HG03558 (cell line): ENCODE data around the gene CCBE1.
"Not testable (repeated sequence)": the region's sequence is repeated elsewhere in the genome, so short reads cannot be mapped to it uniquely, and the experiment has no call there.

Source experiments
- ATAC-seq: cut with Tn5 transposase; IDR thresholded peaks from one replicate; pipeline ENCODE4 v1.9.1; 2021; ENCODE audit warnings: moderate number of reproducible peaks; ENCODE audit not compliant: unreplicated experiment; ENCODE audit errors: extremely low read depth

Gene CCBE1

GRCh38 chr18:59717291-59717690 is 20.1 kb upstream of the CCBE1 start:
- no peak for ATAC-seq

GRCh38 chr18:59715966-59716369 is 18.7 kb upstream of the CCBE1 start:
- ATAC-seq, result no peak

GRCh38 chr18:59715445-59715844 is 18.2 kb upstream of the CCBE1 start:
- ATAC-seq, result no peak

DNA sequence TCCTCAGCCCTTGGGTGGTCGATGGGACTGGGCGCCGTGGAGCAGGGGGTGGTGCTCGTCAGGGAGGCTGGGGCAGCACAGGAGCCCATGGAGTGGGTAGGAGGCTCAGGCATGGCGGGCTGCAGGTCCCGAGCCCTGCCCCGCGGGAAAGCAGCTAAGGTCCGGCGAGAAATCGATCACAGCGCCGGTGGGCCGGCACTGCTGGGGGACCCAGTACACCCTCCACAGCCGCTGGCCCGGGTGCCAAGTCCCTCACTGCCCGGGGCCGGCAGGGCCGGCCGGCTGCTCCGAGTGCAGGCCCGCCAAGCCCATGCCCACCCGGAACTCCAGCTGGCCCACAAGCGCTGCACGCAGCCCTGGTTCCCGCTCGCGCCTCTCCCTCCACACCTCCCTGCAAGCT is 16.9 kb upstream of the CCBE1 start:
- not testable (repeated sequence) for ATAC-seq

GRCh38 chr18:59712311-59712710 is 15.1 kb upstream of the CCBE1 start:
- ATAC-seq, result no peak

DNA sequence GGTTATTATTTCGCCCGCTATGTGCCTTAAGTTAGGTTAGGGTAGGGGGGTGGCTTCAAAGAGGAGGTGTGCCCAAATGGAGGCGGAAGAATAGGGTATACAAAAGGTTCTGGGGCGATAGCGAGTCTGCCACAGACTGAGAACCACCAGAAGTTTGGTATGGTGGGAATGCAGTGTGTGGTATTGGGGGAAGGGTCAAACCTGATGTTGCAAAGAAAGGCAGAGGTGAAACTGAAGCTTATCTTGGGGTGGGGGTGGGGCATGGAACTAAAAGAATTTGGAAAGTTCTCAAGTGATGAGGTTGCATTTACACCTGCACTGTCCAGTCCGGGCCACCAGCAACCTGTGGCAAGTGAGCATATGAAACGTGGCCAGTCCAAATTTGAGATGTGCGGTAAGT is 11.8 kb upstream of the CCBE1 start:
- ATAC-seq, result no peak

DNA sequence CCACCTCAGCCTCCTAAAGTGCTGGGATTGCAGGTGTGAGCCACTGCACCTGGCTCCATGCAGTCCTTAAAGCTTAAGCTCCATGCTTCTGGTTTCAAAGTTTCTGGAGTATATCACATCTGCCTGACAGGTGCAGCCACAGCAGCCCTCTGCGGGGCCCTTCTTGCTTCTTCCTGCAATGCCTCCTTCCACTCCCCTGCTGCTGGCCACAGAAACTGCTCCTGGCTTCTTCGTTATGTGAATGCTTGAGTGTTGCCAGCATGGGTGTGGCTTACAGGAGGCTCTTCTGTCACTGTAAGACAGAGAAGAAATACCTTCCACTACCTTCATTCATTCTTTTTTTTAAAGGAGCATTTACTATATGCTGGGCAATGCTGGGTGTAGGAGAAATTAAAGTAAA is 10.1 kb upstream of the CCBE1 start:
- ATAC-seq, result no peak

- ATAC-seq, result no peak
Observed at GRCh38 chr18:59706499-59706898, 9.3 kb upstream of the CCBE1 start.

DNA sequence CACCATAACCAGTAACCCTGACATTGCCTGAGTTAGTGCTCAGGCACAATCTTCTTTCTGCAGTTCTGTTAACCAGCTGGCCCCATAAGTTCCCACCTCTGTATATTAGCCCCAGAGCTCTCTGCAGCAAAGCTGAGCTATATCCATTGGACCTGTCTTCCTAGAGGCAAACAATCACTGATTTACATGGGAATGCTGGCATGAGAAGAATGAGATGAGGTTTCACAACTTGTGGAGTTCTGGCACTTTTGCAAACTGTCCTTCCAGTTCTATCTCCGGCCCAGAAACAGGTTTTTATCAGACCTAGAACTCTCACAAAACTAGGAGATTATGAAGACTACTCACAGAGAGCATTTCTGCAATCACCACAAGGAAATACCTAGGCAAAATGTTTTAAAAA is 7.9 kb upstream of the CCBE1 start:
- no peak for ATAC-seq

GRCh38 chr18:59704146-59704545 is 6.9 kb upstream of the CCBE1 start:
- ATAC-seq, result no peak

DNA sequence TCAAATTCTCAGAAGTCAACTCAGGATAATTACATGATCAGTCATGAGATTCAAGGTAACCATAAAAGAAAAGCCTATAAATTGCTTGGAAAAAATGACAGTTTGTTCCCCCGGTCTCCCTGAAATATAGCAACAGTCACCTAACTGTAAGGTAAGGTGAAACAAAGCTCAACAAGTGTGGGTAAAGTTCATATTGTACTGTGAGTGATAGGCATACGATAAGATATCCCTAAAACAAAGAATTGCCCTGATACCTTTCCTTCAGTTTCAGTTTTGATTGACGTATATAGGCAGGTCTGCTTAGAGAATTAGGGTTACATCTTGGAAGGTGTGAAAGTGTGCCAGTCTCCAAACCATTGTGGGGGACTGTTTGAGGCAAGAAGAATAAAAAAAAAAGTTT is 4.0 kb upstream of the CCBE1 start:
- ATAC-seq, result no peak

DNA sequence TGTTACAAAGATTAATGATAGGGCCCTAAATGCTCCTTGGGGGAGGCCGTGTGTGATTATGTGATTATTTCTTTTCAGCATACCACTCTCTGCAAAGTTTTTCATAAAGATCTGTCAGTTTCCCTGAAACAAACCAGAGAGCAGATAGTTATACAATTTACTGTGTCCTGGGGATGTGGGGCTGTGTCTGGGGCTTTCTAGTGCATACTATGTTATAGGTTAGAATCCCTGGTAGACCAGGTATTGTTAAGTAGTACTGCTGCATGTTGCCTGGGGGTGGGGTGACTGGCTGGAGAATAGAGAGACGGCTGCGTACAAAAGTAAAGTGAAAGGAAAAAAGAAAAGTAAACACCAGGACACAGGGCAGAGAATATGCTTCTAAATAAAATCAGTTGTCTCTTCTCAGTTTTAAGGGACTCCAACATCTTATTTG is 3.3 kb upstream of the CCBE1 start:
- ATAC-seq, result no peak

GRCh38 chr18:59699750-59700534 is 2.7 kb upstream of the CCBE1 start:
- no peak for ATAC-seq

- no peak for ATAC-seq
Observed at GRCh38 chr18:59699061-59699460, 1.8 kb upstream of the CCBE1 start.

- ATAC-seq, result no peak
Observed at GRCh38 chr18:59696311-59697235, 650 bp downstream of the CCBE1 start.

GRCh38 chr18:59695551-59695950 is 1.7 kb downstream of the CCBE1 start:
- no peak for ATAC-seq

DNA sequence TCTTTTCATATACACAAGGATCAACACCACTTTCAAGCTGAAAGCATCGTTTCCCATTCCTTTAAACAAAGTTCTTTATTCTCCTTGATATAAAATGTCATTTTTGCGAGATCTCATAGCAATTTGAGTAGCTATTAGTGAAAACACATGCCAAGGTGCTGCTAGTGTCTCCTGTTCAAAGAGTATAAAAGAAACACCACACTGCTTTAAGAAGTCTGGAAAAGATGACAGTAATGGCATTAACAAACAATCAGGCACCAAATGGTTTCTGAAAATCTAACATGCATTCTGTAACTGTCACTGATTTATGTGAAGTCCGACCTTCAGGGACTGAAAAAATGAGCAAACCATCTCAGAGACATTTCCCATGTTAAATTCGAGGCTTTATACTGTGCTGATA is 2.4 kb downstream of the CCBE1 start:
- no peak for ATAC-seq

DNA sequence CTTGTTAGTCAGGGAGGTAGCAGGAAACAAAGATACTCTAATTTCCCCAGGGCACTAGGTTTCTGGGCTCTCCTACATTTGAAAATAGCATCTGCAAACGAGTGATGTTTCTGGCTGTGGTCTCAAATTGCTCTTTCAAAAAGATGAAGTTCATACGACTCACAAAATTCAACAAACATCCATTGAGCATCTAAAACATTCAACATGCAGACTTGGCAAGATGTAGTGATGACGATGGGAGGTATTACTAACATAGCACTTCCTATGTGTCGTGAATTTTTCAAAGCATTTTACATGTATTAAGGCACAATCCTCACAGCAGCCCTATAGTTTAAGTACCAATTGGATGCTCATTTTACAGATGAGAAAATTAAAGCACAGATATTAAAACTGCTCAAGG is 5.2 kb downstream of the CCBE1 start:
- no peak for ATAC-seq

GRCh38 chr18:59690996-59691395 is 6.2 kb downstream of the CCBE1 start:
- ATAC-seq, result no peak

- ATAC-seq, result no peak
Observed at GRCh38 chr18:59690186-59690982, 6.8 kb downstream of the CCBE1 start.

DNA sequence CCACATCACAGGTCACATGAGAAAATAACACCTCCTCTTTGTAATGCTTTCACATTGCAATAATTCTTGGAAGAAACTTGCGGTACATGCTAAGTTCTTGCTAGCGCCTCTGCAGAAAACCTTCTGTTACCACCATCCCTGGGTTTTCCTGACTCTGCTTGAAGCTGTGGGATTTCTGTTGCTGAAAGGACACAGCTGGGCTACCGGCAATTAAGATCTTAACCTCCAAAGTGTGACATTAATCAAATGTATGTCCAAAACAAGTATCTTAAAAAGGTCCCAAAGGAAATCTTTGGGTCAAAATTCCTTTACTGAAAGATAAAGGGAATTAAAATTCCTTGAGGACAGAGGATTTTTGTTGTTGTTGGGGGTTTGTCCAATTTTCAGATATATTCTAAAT is 7.5 kb downstream of the CCBE1 start:
- no peak for ATAC-seq
